ENCODE results near the gene CYP4F8.
"Not testable (repeated sequence)": the region's sequence is repeated elsewhere in the genome, so short reads cannot be mapped to it uniquely, and the experiment has no call there.

Gene CYP4F8

DNA sequence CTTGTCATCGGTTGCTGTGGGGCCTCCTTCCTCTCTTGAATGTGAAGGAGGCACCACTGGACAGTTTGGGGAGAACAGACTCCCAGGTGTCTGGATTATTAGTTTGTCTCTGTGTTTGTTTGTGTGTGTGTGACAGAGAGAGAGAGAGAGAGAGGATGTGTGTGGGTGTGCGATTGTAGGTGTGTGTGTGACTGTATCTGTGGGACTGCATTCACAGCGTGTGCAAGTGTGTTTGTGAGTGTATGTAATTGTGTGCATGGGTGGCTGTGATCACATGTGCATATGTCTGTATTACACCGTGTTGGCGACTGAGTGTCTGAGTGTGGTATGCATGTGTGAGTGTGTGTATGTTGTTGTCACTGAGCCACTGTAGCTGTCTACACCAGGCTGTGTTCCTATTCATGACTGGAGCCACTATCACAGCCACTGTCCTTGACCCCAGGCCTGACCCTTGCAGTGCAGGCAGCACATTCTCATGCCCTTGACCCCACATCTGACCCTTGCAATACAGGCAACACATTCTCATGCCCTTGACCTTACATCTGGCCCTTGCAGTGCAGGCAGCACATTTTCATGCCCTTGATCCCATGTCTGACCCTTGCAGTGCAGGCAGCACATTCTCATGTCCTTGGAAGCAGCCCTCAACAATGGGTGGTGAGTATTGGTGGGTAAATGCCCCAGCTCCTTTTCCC is 25.1 kb upstream of the CYP4F8 start:
- Histone ChIP-seq H3K9ac (ENCODE audit: low read length) (no peak overlapping the region), H3K4me1 (ENCODE audit: control insufficient read depth, insufficient read depth, low read length) (no peaks in the 10 kb centered on the region), H3K27ac (ENCODE audit: low read depth, low read length) (no peak overlapping the region), H3K36me3 (ENCODE audit: control insufficient read depth, insufficient read depth, low read length) (no peaks in the 10 kb centered on the region), H3K27me3 (ENCODE audit: control insufficient read depth, insufficient read depth, low read length) (peaks cover 3% of the 10 kb centered on the region; the same call in 1 of the 2 replicates), H3K4me3 (ENCODE audit: low read depth, low read length) (no peak overlapping the region), H3K9me3 (ENCODE audit: control insufficient read depth, insufficient read depth, low read depth, low read length) (peaks cover 7% of the 10 kb centered on the region; the same call in 1 of the 2 replicates)

- Histone ChIP-seq H3K9ac (ENCODE audit: low read length) (no peak overlapping the region), H3K9me3 (ENCODE audit: control insufficient read depth, insufficient read depth, low read depth, low read length) (peaks cover 11% of the 10 kb centered on the region; the same call in 1 of the 2 replicates), H3K4me1 (ENCODE audit: control insufficient read depth, insufficient read depth, low read length) (no peaks in the 10 kb centered on the region), H3K36me3 (ENCODE audit: control insufficient read depth, insufficient read depth, low read length) (no peaks in the 10 kb centered on the region), H3K4me3 (ENCODE audit: low read depth, low read length) (no peak overlapping the region), H3K27me3 (ENCODE audit: control insufficient read depth, insufficient read depth, low read length) (peaks cover 3% of the 10 kb centered on the region; the same call in 1 of the 2 replicates), H3K27ac (ENCODE audit: low read depth, low read length) (no peak overlapping the region)
Observed at GRCh38 chr19:15591796-15592195, 23.2 kb upstream of the CYP4F8 start.

GRCh38 chr19:15592506-15592905 is 22.5 kb upstream of the CYP4F8 start:
- H3K36me3 ChIP-seq (ENCODE audit: control insufficient read depth, insufficient read depth, low read length); H3K4me3 ChIP-seq (ENCODE audit: low read depth, low read length); H3K27me3 ChIP-seq (ENCODE audit: control insufficient read depth, insufficient read depth, low read length); H3K27ac ChIP-seq (ENCODE audit: low read depth, low read length); H3K4me1 ChIP-seq (ENCODE audit: control insufficient read depth, insufficient read depth, low read length); H3K9ac ChIP-seq (ENCODE audit: low read length): not testable (repeated sequence)
- H3K9me3 ChIP-seq (ENCODE audit: control insufficient read depth, insufficient read depth, low read depth, low read length), result peaks cover 11% of the 10 kb centered on the region; the same call in 1 of the 2 replicates

DNA sequence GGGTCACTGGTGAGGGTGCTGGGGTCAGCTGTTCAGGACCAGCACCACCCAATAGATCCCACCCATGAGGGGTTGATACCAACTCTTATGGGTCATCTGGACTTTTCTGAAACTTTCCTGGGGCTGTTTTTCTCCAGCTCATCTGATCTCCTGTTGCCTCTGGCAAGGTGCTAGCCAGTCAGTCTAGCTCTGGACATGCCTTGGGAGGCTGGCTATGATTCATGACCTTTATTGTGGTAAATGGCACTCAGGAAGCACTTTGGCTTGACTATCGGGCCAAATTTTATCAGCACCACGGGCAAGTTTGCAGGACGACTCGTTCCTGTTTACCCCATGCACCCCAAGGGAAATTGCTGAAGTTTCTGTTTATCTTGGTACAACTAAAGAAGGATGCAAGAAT is 21.3 kb upstream of the CYP4F8 start:
- not testable (repeated sequence) for H3K36me3 ChIP-seq (ENCODE audit: control insufficient read depth, insufficient read depth, low read length); H3K27me3 ChIP-seq (ENCODE audit: control insufficient read depth, insufficient read depth, low read length); H3K4me3 ChIP-seq (ENCODE audit: low read depth, low read length); H3K27ac ChIP-seq (ENCODE audit: low read depth, low read length); H3K9ac ChIP-seq (ENCODE audit: low read length); H3K4me1 ChIP-seq (ENCODE audit: control insufficient read depth, insufficient read depth, low read length)
- H3K9me3 ChIP-seq (ENCODE audit: control insufficient read depth, insufficient read depth, low read depth, low read length), result peaks cover 11% of the 10 kb centered on the region; the same call in 1 of the 2 replicates

GRCh38 chr19:15595069-15595468 is 19.9 kb upstream of the CYP4F8 start:
- no peak overlapping the region for H3K4me3 ChIP-seq (ENCODE audit: low read depth, low read length)
- peaks cover 11% of the 10 kb centered on the region; the same call in 1 of the 2 replicates for H3K9me3 ChIP-seq (ENCODE audit: control insufficient read depth, insufficient read depth, low read depth, low read length)
- no peaks in the 10 kb centered on the region for H3K4me1 ChIP-seq (ENCODE audit: control insufficient read depth, insufficient read depth, low read length)
- no peak overlapping the region for H3K27ac ChIP-seq (ENCODE audit: low read depth, low read length)
- H3K36me3 ChIP-seq (ENCODE audit: control insufficient read depth, insufficient read depth, low read length), result no peaks in the 10 kb centered on the region
- H3K9ac ChIP-seq (ENCODE audit: low read length), result no peak overlapping the region
- H3K27me3 ChIP-seq (ENCODE audit: control insufficient read depth, insufficient read depth, low read length), result peaks cover 3% of the 10 kb centered on the region; the same call in 1 of the 2 replicates

DNA sequence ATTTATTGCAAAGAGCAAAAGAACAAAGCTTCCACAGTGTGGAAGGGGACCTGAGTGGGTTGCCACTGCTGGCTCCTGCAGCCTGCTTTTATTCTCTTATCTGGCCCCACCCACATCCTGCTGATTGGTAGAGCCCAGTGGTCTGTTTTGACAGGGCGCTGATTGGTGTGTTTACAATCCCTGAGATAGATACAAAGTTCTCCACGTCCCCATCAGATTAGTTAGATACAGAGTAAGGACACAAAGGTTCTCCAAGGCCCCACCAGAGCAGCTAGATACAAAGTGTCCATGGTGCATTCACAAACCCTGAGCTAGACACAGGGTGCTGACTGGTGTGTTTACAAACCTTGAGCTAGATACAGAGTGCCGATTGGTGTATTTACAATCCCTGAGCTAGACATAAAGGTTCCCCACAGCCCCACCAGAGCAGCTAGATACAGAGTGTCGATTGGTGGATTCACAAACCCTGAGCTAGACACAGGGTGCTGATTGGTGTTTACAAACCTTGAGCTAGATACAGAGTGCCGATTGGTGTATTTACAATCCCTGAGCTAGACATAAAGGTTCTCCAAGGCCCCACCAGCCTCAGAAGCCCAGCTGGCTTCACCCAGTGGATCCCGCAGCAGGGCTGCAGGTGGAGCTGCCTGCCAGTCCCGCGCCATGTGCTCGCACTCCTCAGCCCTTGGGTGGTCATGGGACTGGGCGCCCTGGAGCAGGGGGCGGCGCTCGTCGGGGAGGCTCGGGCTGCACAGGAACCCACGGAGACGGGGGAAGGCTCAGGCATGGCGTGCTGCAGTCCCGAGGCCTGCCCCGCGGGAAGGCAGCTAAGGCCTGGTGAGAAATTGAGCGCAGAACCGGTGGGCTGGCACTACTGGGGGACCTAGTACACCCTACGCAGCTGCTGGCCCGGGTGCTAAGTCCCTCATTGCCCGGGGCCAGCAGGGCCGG is 6.8 kb upstream of the CYP4F8 start:
- not testable (repeated sequence) for H3K4me3 ChIP-seq (ENCODE audit: low read depth, low read length); H3K27ac ChIP-seq (ENCODE audit: low read depth, low read length); H3K9ac ChIP-seq (ENCODE audit: low read length); H3K9me3 ChIP-seq (ENCODE audit: control insufficient read depth, insufficient read depth, low read depth, low read length); H3K4me1 ChIP-seq (ENCODE audit: control insufficient read depth, insufficient read depth, low read length); H3K36me3 ChIP-seq (ENCODE audit: control insufficient read depth, insufficient read depth, low read length)
- peaks cover 11% of the 10 kb centered on the region; the same call in 1 of the 2 replicates for H3K27me3 ChIP-seq (ENCODE audit: control insufficient read depth, insufficient read depth, low read length)

GRCh38 chr19:15609261-15609660 is 5.8 kb upstream of the CYP4F8 start:
- no peak overlapping the region for H3K9ac ChIP-seq (ENCODE audit: low read length)
- no peaks in the 10 kb centered on the region for H3K36me3 ChIP-seq (ENCODE audit: control insufficient read depth, insufficient read depth, low read length)
- H3K4me1 ChIP-seq (ENCODE audit: control insufficient read depth, insufficient read depth, low read length), result no peaks in the 10 kb centered on the region
- no peaks in the 10 kb centered on the region; the same call in 1 of the 2 replicates for H3K9me3 ChIP-seq (ENCODE audit: control insufficient read depth, insufficient read depth, low read depth, low read length)
- H3K27me3 ChIP-seq (ENCODE audit: control insufficient read depth, insufficient read depth, low read length), result peaks cover 11% of the 10 kb centered on the region; the same call in 1 of the 2 replicates
- no peak overlapping the region for H3K27ac ChIP-seq (ENCODE audit: low read depth, low read length)
- no peak overlapping the region for H3K4me3 ChIP-seq (ENCODE audit: low read depth, low read length)

DNA sequence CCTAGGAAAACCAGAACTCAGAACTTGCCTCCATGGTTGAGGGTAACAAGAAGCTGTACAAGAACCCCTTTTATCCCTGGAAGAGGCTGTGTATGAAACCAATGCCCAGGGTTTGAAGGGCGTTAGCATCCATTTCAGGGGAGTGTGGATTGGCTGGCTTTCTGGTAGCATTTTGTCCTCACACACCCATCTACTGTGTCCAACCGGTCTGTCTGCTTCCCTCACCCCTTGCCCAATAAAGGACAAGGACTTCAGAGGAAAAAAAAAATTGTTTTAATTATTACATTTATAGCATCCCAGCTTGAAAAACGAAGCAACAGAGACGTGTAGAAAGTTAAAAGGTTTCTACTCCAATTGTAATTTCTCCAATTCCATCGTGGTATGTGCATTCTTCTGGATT is 2.7 kb upstream of the CYP4F8 start:
- Histone ChIP-seq H3K27ac (ENCODE audit: low read depth, low read length) (no peak overlapping the region), H3K9me3 (ENCODE audit: control insufficient read depth, insufficient read depth, low read depth, low read length) (no peaks in the 10 kb centered on the region; the same call in 1 of the 2 replicates)

GRCh38 chr19:15613338-15613737 is 1.7 kb upstream of the CYP4F8 start:
- peaks cover 1% of the 10 kb centered on the region; the same call in 1 of the 2 replicates for H3K9me3 ChIP-seq (ENCODE audit: control insufficient read depth, insufficient read depth, low read depth, low read length)
- no peak overlapping the region for H3K9ac ChIP-seq (ENCODE audit: low read length)
- H3K27ac ChIP-seq (ENCODE audit: low read depth, low read length), result no peak overlapping the region
- no peaks in the 10 kb centered on the region for H3K4me1 ChIP-seq (ENCODE audit: control insufficient read depth, insufficient read depth, low read length)
- no peaks in the 10 kb centered on the region for H3K36me3 ChIP-seq (ENCODE audit: control insufficient read depth, insufficient read depth, low read length)
- H3K4me3 ChIP-seq (ENCODE audit: low read depth, low read length), result no peak overlapping the region
- peaks cover 21% of the 10 kb centered on the region; the same call in 1 of the 2 replicates for H3K27me3 ChIP-seq (ENCODE audit: control insufficient read depth, insufficient read depth, low read length)

More for the DNA sequence above, 2.7 kb upstream of the CYP4F8 start:
- Histone ChIP-seq H3K36me3 (ENCODE audit: control insufficient read depth, insufficient read depth, low read length) (no peaks in the 10 kb centered on the region), H3K9ac (ENCODE audit: low read length) (no peak overlapping the region), H3K4me3 (ENCODE audit: low read depth, low read length) (no peak overlapping the region), H3K4me1 (ENCODE audit: control insufficient read depth, insufficient read depth, low read length) (no peaks in the 10 kb centered on the region), H3K27me3 (ENCODE audit: control insufficient read depth, insufficient read depth, low read length) (peaks cover 21% of the 10 kb centered on the region; the same call in 1 of the 2 replicates)

GRCh38 chr19:15615526-15615925 is 508 bp downstream of the CYP4F8 start:
- Histone ChIP-seq H3K27me3 (ENCODE audit: control insufficient read depth, insufficient read depth, low read length) (peaks cover 17% of the 10 kb centered on the region; the same call in 1 of the 2 replicates), H3K27ac (ENCODE audit: low read depth, low read length) (no peak overlapping the region), H3K4me1 (ENCODE audit: control insufficient read depth, insufficient read depth, low read length) (no peaks in the 10 kb centered on the region), H3K36me3 (ENCODE audit: control insufficient read depth, insufficient read depth, low read length) (no peaks in the 10 kb centered on the region), H3K9me3 (ENCODE audit: control insufficient read depth, insufficient read depth, low read depth, low read length) (peaks cover 7% of the 10 kb centered on the region; the same call in 1 of the 2 replicates), H3K9ac (ENCODE audit: low read length) (no peak overlapping the region), H3K4me3 (ENCODE audit: low read depth, low read length) (no peak overlapping the region)

GRCh38 chr19:15616183-15616582 is 1.2 kb downstream of the CYP4F8 start:
- H3K9ac ChIP-seq (ENCODE audit: low read length), result no peak overlapping the region
- H3K27ac ChIP-seq (ENCODE audit: low read depth, low read length), result no peak overlapping the region
- no peaks in the 10 kb centered on the region for H3K4me1 ChIP-seq (ENCODE audit: control insufficient read depth, insufficient read depth, low read length)
- H3K36me3 ChIP-seq (ENCODE audit: control insufficient read depth, insufficient read depth, low read length), result no peaks in the 10 kb centered on the region
- H3K27me3 ChIP-seq (ENCODE audit: control insufficient read depth, insufficient read depth, low read length), result peaks cover 15% of the 10 kb centered on the region; the same call in 1 of the 2 replicates
- H3K9me3 ChIP-seq (ENCODE audit: control insufficient read depth, insufficient read depth, low read depth, low read length), result peaks cover 7% of the 10 kb centered on the region; the same call in 1 of the 2 replicates
- H3K4me3 ChIP-seq (ENCODE audit: low read depth, low read length), result no peak overlapping the region
